ENCODE results near the gene GDF2.

Gene GDF2

GRCh38 chr10:47337310-47337709 is 15.1 kb downstream of the GDF2 start:
- no peak overlapping the region for H3K4me3 ChIP-seq (ENCODE audit: low read depth, low read length)
- no peak for TF ChIP-seq CTCF (IDR thresholded peaks at IDR 0.05; ENCODE audit: borderline replicate concordance, insufficient read depth, low read depth, low read length)

DNA sequence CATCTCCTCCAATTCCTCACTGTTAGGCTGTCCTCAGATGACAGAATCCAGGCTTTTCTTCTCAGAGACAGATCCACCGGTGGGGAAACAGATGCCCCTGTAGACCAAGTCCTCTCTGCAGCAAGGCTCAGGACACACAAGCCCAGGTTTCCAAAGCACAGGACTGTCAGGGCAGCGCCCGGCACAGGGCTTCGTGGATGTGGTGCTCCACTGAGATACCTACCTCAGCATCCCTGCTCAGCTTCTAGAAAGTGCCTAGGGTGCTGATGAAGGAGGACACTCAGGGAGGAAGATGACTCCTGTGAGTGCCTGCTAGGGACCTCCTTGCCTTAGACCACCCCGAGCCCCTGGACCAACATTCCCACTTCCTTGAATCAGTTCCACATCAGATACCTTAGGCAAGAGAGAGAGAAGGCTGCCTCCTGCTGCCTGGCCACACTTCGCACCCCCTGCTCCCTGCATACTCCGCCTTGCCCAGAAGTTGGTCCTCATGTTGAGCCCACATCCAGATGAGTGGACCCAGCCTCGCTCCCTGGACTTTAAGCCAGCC is 17.0 kb downstream of the GDF2 start:
- H3K4me3 ChIP-seq (ENCODE audit: low read depth, low read length) = no peak overlapping the region
- no peak for TF ChIP-seq CTCF (IDR thresholded peaks at IDR 0.05; ENCODE audit: borderline replicate concordance, insufficient read depth, low read depth, low read length)

DNA sequence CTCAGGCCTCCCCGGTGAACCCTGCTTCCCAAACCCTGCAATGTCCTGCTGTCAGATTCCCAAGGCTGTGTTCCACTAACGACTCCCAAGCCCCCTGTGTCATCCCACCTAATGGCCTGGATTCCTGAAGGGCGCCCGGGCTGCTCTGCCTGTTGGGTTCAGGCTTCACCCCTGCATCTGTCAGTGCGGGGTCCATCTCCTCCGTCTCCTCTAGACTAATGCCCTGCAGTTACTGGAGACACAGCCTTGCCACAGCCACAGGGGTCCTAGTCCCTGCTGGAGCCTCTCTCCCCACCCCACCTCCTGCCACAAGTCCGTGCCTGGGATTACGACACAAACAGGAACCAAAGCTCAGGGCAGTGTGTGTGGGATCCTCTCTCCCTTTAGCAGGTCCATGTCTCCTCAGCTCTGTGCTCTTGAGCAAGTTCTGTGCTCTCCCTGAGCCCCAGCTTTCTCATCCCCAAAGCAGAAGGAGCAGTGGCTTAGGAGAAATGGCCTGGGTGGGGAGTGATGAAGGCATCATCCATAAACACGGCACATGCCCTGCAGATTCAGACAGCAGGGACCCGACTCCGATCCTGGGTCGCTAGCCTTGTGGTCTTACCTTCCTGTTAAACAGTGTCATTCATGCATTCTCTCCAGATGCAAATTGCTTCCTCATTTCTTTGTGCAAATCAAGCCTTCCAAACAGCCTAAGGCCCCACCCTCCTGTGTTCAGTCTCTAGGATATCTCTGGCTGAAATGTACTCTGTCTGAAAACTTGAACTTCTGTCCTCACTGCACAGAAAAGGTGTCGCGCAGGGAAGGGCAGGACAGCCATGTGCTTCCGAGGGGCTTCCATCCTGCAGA is 17.7 kb downstream of the GDF2 start:
- TF ChIP-seq CTCF (IDR thresholded peaks at IDR 0.05; ENCODE audit: borderline replicate concordance, insufficient read depth, low read depth, low read length) = no peak
- H3K4me3 ChIP-seq (ENCODE audit: low read depth, low read length) = no peak overlapping the region

DNA sequence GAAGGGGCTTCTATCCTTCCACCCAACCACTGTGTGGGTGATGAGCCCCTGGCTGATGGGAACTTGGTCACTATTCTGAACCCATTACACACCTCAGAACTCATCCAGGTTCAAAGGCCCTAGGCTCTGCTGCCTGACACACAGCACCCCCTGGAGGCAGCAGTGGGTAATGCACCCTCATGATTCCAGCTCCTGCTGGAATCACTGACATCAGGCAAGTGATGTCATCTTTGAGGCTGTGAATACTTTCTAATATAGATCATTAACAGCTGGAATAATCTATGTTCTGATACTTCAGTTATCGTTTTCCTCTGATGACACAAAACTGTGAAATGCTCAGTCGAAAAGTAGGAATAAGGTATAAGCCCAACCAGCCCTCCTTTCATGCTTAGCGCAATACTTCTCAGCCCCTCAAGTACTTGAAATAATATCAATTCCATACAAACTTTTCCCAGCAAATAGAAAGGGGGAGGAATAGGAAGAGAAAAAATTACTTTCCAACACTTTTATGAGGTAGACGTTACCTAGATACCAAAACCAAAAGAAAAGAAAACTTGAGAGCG is 18.4 kb downstream of the GDF2 start:
- TF ChIP-seq CTCF (IDR thresholded peaks at IDR 0.05; ENCODE audit: borderline replicate concordance, insufficient read depth, low read depth, low read length) = peak; percentile 94
- no peak overlapping the region for H3K4me3 ChIP-seq (ENCODE audit: low read depth, low read length)

GRCh38 chr10:47344996-47345870 is 23.0 kb downstream of the GDF2 start:
- TF ChIP-seq CTCF (IDR thresholded peaks at IDR 0.05; ENCODE audit: borderline replicate concordance, insufficient read depth, low read depth, low read length) = no peak
- no peak overlapping the region for H3K4me3 ChIP-seq (ENCODE audit: low read depth, low read length)

GRCh38 chr10:47346581-47347302 is 24.5 kb downstream of the GDF2 start:
- no peak for TF ChIP-seq CTCF (IDR thresholded peaks at IDR 0.05; ENCODE audit: borderline replicate concordance, insufficient read depth, low read depth, low read length)
- H3K4me3 ChIP-seq (ENCODE audit: low read depth, low read length) = no peak overlapping the region
